Endometrial microvascular endothelial cells (primary cell): ENCODE data around the gene KIAA0232. TPM values are rescaled to one million over a fixed set of nuclear protein-coding genes. Genes with fewer than 3 reads are reported as not detected.
"Not testable (repeated sequence)": the region's sequence is repeated elsewhere in the genome, so short reads cannot be mapped to it uniquely, and the experiment has no call there.

Experiments
- in situ Hi-C: cut with HindIII; loops from 2 replicates; pipeline ENCODE4 v1.10.0; 2017; ENCODE audit warnings: low sequenced_read_pairs, low pct_unique_long_range_greater_than_20kb; ENCODE audit errors: inconsistent ontology term
- total RNA-seq: library from RNA; depleted of rRNA; stranded (reverse); fragments of >200 nt; gene quantifications from one replicate; pipeline ENCODE4 v1.2.3, GENCODE V29; 2015; ENCODE audit errors: inconsistent ontology term

Gene KIAA0232
- total RNA-seq, 1 donor from 2014 or later = 7.4 TPM

- in situ Hi-C loops = not testable (repeated sequence)
These were observed 124.0 kb downstream of the KIAA0232 start for GRCh38 chr4:6906486-6906885.

- in situ Hi-C loops = no loop called here
These were observed 125.2 kb downstream of the KIAA0232 start for GRCh38 chr4:6907658-6908191.

- in situ Hi-C loops = no loop called here
These were observed 126.0 kb downstream of the KIAA0232 start for GRCh38 chr4:6908432-6909112.

GRCh38 chr4:6909113-6909969 lies 126.8 kb downstream of the KIAA0232 start, which contains the start of gene TBC1D14:
Gene TBC1D14, plus strand, starts transcription at chr4:6909826. Its CDS starts 13,564 bp downstream, at chr4:6923390.
- in situ Hi-C loops = no loop called here

GRCh38 chr4:6909970-6910339 lies 127.4 kb downstream of the KIAA0232 start:
- in situ Hi-C loops = no loop called here

- in situ Hi-C loops = no loop called here
These were observed 127.9 kb downstream of the KIAA0232 start for GRCh38 chr4:6910340-6910959.

GRCh38 chr4:6910960-6911874 lies 128.7 kb downstream of the KIAA0232 start:
- in situ Hi-C loops = no loop called here

GRCh38 chr4:6911917-6912316 lies 129.4 kb downstream of the KIAA0232 start:
- in situ Hi-C loops = not testable (repeated sequence)

GRCh38 chr4:6912441-6912840 lies 129.9 kb downstream of the KIAA0232 start:
- in situ Hi-C loops = no loop called here

GRCh38 chr4:6913350-6913905 lies 130.9 kb downstream of the KIAA0232 start:
- in situ Hi-C loops = no loop called here

GRCh38 chr4:6914448-6914847 lies 131.9 kb downstream of the KIAA0232 start:
- in situ Hi-C loops = no loop called here

GRCh38 chr4:6915041-6916005 lies 132.8 kb downstream of the KIAA0232 start:
- in situ Hi-C loops = no loop called here

- in situ Hi-C loops = no loop called here
These were observed 133.6 kb downstream of the KIAA0232 start for GRCh38 chr4:6916069-6916586.

- in situ Hi-C loops = no loop called here
These were observed 134.3 kb downstream of the KIAA0232 start for GRCh38 chr4:6916587-6917460.

- in situ Hi-C loops = no loop called here
These were observed 135.1 kb downstream of the KIAA0232 start for GRCh38 chr4:6917461-6918271.
